GM19468 (cell line): ENCODE data around the gene GK2.

Experiments used
- ATAC-seq: cut with Tn5 transposase; IDR thresholded peaks from one replicate; pipeline ENCODE4 v1.9.1; 2021; ENCODE audit warnings: mild to moderate bottlenecking, moderate library complexity, moderate number of reproducible peaks; ENCODE audit not compliant: unreplicated experiment; ENCODE audit errors: extremely low read depth

Gene GK2

DNA sequence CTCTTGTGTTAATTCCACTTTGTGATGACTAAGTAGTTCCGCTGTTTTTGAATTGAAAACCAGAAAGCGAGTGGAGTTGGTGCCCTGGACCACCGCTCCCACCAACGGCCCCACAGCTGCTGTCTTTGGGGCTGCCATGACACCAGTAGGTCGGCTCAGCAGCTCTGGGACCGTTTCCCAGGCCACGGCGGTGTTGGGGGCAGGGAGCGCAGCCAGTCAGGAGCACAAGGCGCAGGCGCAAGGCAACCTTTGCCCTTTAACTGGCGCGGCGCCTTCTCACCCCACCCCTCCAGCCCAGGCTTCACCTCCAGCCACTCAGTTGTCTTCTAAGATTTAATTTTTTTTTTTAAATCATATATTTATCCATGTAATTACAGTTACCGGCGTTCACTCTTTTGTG lies at the start of gene GK2:
Gene GK2, minus strand, starts transcription at position 166 of the 400 bp plus-strand sequence. Its CDS starts 28 bp downstream, at position 138.
- ATAC-seq: no peak

DNA sequence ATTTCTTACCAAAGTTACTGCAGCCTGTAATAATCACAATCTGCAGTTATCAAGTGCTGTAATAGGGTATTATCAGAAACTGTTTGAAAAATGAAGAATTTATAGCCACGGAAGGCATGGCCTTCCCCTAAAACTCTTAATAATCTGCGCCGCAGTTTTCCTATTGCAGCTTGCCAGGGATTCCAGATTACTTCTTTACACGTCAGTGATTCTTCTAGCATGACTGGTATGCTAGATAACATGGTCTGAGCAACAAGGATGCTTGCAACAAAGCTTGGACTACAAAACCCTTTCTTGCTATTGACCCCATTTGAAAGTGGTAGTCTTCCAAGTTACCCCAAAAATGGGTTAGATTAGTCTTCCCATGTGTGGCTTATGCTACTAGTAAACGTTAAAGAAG lies 47.2 kb upstream of the GK2 start:
- no peak for ATAC-seq

GRCh38 chr4:79454656-79455055 lies 46.6 kb upstream of the GK2 start:
- ATAC-seq: no peak

- ATAC-seq: no peak
Measured at GRCh38 chr4:79450053-79450452, 42.0 kb upstream of the GK2 start.

GRCh38 chr4:79446145-79446544 lies 38.1 kb upstream of the GK2 start:
- no peak for ATAC-seq

DNA sequence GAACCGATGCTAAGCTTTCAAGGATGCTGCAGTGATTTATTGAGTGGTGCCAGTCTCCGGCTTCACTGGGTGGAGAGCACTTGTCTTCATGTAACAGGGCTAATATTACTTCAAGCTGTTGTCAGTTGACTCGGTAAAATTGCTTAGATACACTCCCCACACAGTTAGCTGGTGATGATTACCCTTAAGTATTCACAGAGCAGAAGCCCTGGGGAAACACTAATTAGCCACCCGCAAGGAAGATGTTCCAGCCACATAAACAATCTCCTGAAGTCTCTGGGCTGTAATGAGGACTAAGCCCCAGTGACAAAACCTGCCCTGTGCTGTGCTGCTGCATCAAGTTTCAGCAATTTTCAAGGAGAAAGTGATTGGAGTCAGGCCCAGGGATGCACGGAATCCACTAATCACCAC lies 37.3 kb upstream of the GK2 start:
- no peak for ATAC-seq

DNA sequence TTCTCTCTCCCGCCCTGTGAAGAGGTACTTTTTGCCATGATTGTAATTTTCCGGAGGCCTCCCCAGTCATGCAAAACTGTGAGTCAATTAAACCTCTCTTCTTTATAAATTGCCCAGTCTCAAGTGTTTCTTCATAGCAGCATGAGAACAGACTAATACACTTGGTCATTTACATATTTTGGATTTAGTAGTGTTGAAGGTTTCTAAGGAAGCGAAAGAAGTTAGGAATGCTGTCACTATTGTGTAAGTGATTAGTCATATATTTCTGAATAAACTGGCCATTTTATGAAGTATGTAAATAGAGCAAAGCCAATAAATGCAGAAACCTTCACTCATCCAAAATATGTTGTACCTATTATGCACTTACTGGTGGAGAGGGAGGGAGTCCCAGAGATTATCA lies 34.4 kb upstream of the GK2 start:
- no peak for ATAC-seq

DNA sequence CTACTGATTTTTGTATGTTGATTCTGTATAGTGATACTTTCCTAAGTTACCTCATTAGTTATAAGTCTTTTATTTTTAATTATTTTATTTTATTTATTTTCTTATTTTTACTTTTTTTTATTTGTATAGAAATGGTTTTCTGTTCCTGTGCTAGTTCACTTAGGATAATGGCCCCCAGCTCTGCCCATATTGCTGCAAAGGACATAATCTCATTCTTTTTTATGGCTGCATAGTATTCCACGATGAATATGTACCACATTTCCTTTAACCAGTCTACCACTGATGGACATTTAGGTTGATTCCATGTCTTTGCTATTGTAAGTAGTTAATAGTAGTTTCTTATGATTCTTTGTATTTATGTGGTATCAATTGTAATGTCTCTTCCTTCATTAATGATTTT lies 31.5 kb upstream of the GK2 start:
- no peak for ATAC-seq

DNA sequence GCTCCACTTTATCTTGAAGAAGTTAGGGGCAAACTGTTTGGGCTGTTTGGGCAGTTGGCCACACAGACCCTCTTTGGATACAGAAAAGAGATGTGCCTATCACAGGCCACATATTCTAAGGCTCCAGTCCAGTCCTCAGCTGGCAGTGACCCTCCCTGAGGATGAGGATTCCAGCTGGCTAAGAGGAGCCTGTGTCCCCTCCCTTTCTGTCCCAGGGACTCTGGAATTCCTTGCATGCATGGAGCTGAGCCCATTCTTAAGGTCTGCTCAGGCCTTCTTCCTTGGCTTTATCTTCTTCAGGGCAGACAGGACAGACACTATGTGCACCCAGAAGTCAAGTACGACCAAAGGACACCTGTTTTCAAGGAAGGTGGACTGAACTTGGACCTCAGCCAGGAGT lies 23.8 kb upstream of the GK2 start:
- ATAC-seq: no peak

- no peak for ATAC-seq
Measured at GRCh38 chr4:79429113-79429903, 21.3 kb upstream of the GK2 start.

- no peak for ATAC-seq
Measured at GRCh38 chr4:79426989-79427388, 19.0 kb upstream of the GK2 start.

DNA sequence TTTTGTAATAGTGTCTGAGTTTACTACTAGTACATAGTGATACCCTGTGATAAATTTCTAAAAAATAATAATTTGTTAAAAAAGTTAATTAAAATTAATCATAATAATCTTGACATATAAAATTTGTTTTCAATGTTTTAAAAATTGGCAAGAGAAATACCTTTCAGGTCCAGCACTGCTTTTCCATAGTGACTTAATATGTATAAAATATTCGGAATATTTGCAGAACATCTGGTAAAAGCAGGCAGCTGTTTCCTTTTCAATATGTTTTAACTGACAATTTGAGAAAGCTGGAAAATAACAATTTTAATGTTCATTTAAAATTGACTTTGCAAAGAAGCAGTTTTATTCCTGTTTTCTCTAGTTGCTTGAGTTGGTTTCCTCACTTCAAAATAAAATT lies 17.6 kb upstream of the GK2 start:
- no peak for ATAC-seq

DNA sequence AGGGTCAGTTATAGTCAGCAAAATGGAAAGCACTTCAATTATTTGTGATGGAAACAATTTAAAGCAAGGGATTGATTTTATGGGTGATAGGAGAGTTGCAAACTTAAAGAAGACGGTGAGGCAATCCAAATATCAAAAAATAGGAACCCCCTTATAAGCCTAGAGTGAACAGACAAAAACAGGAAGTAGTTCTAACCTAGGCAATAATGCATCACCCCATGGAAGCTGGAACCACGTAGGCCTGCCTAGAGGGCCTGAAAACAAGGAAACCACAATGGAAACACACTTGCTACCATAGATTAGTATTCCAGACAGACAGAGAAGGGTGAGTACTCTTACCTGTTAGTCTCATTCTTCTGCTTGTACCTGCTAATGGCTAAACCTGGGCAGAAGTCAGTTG lies 13.5 kb upstream of the GK2 start:
- no peak for ATAC-seq

DNA sequence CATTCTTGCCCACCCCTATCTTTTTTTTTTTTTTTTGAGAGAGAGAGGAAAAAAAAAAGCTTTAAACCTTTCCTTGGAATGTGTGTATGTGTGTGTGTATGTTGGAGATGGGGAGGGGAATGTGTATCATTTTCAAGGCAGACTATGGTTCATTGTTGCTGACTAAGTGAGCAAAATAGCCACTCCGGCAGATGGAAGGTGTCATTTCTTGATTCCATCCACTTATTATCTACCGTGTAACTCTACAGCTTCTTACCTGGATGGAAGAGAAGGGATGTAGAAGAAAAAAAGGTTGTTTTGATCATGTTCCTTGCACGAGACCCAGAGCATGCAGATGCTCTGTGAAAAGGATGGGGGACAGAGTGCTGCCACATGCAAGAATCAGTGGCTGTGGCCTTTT lies 5.9 kb upstream of the GK2 start:
- ATAC-seq: no peak

DNA sequence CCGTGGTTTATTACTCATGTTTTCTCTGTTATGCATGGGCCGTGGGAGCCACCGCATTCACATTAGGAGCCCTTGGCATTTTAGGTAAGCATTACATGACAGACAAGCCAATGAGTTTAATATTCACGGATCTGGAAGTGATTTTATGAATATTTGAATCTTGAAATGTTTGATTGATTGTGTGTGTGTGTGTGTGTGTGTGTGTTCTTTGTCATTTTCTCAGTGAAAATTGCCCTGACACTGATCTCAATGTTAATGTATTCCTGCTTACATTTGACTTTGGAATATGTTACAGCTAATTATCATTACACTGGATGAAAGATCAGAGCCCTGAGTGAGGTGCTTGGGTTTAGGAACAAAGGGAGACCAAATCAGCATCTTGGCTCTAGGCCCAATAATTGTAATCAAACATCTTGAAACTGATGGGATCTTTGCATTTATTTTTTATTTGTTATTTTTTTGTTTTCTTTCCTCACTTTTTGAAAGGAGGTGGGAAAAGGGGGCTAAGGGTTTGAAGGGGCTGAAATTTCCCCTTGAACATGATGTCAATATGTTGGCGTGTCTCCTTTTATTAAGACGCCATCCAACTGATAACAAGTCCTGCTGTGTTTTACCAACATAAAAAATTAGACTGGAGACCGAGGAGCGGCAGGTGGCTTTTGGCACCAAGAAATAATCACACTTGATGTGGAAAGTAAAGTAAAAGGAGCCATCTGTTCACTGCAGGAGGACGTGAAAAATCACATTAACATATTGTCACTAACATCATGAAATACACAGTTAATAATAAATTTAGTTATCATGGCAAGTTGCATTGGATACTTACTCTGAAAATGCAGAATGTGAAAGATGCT lies 5.2 kb upstream of the GK2 start:
- ATAC-seq: no peak

DNA sequence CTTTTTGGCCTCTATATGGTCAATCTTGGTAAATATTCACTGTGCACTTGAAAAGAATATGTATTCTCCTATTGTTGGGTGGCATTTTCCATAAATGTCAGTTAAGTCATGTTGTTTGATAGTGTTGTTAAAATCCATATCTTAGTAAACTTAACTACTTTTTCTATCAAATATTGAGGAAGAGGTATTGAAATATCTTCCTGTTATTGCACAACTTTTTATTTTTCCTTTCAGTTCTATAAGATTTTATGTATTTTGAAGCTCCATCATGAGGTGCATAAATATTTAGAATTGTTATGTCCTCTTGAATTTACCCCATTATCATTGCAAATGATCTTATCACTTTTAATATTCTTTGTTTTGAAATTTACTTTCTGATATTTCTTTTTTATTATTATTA lies 3.4 kb downstream of the GK2 start:
- no peak for ATAC-seq

DNA sequence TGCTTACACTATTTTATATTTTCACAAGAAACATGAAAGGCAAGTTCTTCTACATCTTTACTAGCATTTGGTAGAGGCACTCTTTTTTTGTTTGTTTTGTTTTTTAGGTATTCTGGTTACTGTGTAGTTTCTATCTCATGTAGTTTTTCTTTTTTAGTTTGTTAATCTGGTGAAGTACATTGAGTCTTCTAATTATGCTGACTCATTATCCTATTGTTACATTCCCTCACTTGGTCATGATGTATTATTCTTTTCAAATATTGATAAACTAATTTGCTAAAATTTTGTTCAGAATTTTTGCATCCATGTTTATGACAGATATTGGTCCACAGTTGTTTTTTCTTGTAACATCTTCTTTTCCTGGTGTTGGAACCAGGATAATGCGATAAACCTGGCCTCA lies 4.7 kb downstream of the GK2 start:
- ATAC-seq: no peak

- no peak for ATAC-seq
Measured at GRCh38 chr4:79402332-79402851, 5.6 kb downstream of the GK2 start.

- no peak for ATAC-seq
Measured at GRCh38 chr4:79399076-79399475, 9.0 kb downstream of the GK2 start.

- no peak for ATAC-seq
Measured at GRCh38 chr4:79397951-79398350, 10.1 kb downstream of the GK2 start.

DNA sequence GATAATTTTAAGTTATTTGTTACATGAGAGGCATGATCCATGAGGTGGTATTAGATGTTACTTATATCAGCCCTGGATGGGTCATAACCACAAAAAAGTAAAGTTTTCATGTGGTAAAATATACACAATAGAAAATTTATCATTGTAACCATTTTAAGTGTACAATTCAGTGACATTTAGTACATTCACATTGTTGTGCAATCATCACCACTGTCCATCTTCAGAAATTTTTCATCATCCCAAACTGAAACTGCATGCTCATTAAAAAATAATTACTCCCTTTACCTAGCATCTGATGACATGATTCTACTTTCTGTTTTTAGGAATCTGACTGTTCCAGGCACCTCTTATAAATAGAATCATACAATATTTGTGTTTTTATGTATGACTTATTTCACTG lies 11.2 kb downstream of the GK2 start:
- no peak for ATAC-seq
